GM19397 (cell line): ENCODE results near the gene NANOGP8.
A peak's percentile ranks its signal among the peaks of the same experiment; 100 is the strongest.
"Not testable (repeated sequence)": the region's sequence is repeated elsewhere in the genome, so short reads cannot be mapped to it uniquely, and the experiment has no call there.

Source experiments
- ATAC-seq: cut with Tn5 transposase; IDR thresholded peaks from one replicate; pipeline ENCODE4 v1.9.1; 2021; ENCODE audit warnings: mild to moderate bottlenecking, moderate library complexity; ENCODE audit not compliant: unreplicated experiment

NANOGP8 gene

DNA sequence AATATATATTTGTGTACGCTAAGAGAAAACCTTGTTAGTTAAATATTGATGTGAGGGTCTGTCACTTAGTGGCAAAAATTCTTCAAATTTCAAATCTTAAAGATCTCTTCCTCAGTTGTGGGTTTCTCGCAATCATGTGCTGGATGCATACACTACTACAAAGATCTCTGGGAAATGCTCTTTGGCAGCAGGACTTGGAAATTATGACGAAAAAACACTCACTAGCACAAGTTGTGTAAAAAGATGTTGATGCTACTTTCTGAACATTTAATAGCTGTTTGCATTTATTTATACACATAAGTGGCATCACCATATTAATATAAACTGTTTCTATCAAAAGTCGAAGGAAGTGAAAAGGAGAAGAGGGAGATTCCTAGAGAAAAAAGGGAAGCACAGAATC, 10.8 kb upstream of the NANOGP8 start:
- no peak for ATAC-seq

DNA sequence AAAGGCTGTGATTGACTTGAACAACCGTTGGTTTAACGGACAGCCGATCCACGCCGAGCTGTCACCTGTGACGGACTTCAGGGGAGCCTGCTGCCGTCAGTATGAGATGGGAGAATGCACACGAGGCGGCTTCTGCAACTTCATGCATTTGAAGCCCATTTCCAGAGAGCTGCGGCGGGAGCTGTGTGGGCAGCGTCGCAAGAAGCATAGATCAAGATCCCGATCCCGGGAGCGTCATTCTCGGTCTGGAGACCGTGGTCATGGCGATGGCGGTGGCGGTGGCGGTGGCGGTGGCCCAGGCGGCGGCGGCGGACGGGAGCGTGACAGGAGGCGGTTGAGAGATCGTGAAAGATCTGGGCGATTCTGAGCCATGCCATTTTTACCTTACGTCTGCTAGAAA, 7.8 kb upstream of the NANOGP8 start:
- ATAC-seq = no peak

DNA sequence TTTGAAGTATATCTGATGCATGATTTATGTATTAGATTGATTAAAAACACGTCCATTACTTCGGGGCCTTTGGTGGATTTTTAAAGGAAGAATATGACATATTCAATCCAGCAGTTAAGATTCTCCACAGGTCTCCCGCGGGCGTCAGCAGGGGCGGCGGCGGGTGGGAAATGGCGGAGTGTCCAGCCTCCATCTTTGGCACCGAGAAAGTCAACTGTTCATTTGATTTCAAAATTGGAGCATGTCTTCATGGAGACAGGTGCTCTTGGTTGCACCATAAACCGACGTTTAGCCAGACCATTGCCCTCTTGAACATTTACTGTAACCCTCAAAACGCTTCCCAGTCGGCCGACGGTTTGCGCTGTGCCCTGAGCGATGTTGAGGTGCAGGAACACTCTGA, 7.2 kb upstream of the NANOGP8 start:
- ATAC-seq = no peak

DNA sequence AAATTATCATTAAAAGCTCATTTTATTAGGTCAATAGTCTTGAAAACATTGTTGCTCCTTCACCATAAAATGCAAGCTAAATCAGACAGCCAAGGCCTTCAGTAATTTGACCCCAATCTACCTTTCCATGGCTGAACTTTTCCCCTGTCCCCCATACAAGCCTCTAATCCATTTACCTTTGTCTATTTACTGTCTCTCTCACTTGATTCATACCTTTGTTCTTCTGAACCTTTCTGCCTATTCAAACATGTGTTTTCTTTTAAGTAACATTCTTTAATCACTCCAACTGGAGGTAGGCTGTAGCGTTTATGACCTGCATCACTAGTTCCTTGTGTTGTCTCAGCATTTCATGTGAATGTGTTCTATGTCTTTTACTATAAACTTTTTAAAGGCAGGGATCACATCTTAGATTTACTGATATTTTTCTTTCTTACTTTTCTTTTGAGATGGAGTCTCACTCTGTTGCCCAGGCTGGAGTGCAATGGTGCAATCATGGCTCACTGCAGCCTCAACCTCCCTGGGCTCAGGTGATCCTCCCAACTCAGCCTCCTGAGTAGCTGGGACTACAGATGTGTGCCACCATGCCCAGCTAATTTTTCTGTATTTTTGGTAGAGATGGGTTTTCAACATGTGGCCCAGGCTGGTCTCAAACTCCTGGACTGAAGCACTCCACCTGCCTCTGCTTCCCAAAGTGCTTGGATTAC, 5.2 kb upstream of the NANOGP8 start:
- no peak for ATAC-seq

DNA sequence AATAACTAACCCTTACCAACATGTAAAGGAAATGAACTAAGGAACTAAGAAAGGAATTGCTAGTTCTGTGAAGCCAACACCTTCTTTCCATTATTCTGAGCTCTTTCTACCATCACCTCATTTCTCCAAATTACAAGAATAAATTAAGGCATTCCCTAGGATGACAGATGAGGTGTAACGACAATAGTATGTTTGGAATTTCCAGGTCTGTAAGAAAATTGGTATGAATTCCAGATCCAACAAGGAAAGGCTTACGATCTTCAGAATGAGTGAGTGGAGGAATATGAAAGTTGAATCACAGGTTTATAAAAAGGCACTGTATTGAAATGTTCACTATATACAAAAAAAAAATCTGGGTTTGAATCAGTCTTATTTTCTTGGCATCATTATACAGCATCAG, 4.5 kb upstream of the NANOGP8 start:
- no peak for ATAC-seq

DNA sequence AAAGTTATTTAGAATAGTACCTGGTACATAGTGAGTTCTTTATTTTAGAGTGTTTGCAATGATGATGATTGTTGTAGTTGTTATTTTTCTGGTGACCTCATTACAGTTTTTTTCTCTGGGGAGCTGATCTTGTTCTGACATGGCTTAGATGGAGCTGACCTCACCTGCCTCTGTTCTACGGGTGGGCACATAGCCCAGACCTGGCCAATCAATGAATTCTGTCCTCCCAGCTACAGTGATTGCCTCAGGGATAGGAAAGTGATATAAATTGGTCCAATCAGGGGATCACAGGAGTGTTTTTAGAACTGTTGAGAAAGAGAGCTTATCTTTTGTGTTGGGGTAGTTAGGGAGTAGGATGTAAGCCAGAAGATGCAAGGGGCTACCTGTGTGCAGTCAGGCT, 3.2 kb upstream of the NANOGP8 start:
- no peak for ATAC-seq

DNA sequence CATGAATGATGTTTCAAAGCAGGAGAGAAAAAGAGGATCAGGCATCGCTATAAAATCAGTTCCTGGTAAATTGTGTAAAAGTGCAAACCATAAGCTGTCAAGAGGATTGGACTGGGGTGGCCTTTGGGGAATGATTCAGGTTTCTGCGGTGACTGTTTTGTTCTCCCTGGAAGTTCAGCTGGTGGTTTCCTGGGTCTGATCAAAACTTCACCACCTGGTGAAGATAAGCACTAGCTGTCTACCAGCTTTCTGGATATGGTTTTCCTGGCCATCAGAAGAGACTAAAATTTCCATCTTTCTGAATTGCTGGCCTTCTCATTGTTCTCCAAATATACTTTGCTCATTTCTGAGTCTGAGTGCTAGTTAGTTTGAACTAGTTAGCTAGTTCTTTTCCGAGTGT, 2.7 kb upstream of the NANOGP8 start:
- ATAC-seq = no peak

DNA sequence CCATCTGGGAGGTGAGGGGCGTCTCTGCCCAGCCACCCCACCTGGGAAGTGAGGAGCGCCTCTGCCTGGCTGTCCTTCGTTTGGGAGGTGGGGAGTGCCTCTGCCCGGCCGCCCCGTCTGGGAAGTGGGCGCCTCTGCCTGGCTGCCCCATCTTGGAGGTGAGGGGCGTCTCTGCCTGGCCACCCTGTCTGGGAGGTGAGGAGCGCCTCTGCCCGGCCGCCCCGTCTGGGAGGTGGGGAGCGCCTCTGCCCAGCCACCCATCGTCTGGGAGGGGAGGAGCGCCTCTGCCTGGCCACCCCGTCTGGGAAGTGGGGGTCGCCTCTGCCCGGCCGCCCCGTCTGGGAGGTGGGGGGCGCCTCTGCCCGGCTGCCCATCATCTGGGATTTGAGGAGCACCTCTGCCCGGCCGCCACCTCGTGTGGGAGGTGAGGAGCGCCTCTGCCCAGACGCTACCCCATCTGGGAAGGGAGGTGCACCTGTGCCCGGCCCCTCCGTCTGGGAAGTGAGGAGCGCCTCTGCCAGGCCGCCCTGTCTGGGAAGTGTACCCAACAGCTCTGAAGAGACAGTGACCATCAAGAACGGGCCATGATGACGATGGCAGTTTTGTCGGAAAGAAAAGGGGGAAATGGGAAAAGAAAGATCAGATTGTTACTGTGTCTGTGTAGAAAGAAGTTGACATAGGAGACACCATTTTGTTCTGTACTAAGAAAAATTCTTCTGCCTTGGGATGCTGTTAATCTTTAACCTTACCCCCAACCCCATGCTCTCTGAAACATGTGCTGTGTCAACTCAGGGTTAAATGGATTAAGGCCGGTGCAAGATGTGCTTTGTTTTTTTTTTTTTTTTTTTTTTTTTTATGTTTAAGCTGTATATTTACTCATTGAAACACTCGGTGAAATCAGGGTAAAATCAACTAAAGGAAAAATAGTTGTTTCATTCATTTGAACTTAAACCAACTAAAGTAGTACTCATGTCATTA, 2.4 kb downstream of the NANOGP8 start:
- ATAC-seq = not testable (repeated sequence)

DNA sequence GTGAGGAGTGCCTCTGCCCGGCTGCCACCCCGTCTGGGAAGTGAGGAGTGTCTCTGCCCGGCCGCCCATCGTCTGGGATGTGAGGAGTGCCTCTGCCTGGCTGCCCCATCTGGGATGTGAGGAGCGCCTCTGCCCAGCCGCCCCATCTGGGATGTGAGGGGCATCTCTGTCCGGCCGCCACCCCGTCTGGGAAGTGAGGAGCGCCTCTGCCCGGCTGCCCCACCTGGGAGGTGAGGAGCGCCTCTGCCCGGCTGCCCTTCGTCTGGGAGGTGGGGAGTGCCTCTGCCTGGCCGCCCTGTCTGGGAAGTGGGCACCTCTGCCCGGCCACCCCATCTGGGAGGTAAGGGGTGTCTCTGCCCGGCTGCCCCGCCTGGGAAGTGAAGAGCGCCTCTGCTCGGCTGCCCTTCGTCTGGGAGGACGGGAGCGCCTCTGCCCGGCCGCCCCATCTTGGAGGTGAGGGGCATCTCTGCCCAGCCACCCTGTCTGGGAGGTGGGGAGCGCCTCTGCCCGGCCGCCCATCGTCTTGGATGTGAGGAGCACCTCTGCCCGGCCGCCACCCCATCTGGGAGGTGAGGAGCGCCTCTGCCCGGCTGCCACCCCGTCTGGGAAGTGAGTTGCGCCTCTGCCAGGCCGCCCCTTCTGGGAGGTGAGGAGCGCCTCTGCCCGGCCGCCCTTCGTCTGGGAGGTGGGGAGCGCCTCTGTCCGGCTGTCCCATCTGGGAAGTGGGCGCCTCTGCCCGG, 3.3 kb downstream of the NANOGP8 start:
- ATAC-seq = not testable (repeated sequence)

DNA sequence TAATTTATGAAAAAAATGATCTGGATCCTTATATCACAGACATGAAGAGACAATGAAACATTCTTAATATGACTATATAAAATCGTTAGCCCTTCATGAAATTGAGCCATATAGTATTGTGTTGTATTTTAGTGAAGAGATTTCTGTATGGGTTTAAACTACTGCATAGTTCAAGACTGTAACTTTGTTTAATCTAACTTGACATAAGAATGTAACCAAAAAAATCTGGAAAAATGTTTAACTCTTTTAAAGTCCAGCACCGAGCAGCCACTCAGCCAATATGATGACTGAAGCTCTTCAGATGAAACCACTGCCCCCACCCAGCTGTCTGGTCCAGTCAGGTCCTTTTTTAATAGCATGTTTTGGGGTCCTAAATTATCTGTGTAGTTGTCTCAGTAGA, 4.9 kb downstream of the NANOGP8 start:
- ATAC-seq = no peak

DNA sequence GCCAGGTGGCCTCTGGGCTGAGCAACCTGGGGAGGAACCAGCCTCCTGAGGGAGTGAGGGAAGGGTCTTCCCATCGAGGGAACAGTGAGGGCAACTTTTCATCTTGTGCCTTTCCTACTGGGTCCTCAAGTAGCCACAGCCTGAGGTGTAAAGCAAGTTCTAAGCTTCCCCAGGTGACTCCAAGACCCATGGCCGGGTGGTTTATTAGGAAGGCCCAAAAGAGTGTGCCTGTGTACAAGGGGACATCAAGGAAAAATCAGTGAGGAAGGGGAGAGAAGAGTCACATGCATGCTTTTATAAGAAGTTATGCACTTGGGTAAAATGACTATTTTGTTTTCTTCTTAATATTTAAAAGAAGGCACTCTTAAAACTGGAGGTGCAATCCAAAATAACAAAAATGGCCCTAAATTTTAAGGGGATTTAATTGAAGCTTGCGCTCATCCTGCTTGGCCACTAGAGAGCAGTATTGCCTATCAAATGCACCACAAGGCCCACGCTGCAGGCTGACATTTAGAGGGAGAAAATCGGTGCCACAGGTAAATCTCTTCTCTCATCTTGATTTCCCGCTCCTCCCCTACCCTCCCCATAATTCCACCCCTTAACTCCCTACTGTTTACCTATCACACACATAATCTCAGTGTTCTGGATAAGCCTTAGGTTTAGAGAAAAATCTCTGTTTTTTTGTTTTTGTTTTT, 6.7 kb downstream of the NANOGP8 start:
- ATAC-seq = peak; percentile 53

DNA sequence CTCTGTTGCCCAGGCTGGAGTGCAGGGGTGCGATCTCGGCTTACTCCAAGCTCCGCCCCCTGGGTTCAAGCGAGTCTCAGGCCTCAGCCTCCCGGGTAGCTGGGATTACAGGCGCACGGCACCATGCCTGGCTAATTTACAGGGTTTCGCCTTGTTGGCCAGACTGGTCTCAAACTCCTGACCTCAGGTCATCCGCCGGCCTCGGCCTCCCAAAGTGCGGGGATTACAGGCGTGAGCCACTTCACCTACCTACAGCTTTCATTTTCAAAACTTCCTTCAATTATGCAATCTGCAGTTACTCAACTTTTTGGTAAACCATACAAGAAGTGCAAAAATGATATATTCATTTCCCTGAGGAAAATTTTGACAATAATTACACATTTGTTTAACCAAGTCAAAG, 14.0 kb downstream of the NANOGP8 start:
- no peak for ATAC-seq

DNA sequence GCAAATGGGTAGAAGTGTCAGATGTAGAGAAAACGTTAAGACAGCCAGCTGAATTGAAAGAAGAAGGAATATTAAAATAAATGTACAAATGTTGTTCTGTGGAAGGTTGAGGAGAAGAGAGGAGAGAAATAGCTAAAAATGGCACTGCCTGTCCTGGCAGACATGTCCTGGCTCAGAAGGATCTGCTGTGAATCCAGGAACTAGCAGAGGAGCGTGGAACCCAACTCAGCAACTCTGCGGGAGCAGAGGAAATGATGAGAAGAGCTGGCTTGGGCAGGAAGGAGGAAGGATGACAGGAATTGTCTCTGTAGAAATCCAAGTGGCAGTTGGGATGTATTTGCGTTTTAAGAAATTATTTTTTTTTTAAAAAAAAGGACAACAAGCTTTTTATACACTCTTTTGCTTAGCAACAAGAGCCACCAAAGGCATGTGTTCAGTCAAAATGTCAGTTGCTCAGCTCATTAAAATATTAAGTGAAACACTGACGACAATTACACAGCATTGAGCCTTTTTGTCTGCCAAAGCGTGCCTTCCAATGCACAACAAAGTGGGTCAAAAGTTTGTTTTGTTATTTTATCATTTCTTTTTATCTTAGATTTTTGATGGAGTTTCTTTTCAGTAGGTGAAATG, 16.1 kb downstream of the NANOGP8 start:
- no peak for ATAC-seq

DNA sequence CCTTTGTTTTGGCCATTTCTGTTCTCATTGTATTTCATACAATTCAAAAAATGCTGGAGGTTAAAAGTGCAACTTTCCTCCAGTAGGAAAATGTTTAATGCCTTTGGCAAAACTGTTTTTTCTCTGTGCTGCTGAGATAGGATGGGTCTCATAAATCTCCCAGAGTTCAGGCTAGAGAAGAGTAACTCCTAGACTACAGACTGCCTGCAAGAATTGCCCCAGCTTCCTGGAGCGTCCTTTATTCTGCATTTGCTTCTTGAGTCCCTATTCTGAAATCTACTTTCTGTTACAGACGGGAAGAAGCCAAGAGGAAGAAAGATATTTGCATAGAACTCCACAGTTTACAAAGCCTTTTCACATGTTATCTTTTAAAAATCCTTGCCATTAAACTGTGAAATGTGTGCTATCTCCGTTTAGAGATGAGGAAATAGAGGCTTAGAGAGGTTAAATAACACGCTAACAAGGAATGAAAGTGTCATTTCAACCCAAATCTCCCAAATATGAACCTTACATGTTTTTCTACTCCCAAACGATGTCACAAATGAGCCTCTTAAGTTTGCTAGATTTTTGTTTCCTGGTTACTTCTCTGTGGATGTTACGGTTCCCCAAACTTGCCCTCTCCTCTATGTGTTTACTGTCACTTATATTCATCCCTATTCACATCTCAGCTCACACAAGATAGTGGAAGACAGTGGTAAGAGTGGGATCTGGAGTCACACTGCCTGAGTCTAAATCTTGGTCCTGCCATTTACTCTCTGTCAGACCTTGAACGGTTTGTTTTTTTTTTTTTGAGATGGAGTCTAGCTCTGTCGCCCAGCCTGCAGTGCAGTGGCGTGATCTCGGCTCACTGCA, 17.4 kb downstream of the NANOGP8 start:
- ATAC-seq = no peak

DNA sequence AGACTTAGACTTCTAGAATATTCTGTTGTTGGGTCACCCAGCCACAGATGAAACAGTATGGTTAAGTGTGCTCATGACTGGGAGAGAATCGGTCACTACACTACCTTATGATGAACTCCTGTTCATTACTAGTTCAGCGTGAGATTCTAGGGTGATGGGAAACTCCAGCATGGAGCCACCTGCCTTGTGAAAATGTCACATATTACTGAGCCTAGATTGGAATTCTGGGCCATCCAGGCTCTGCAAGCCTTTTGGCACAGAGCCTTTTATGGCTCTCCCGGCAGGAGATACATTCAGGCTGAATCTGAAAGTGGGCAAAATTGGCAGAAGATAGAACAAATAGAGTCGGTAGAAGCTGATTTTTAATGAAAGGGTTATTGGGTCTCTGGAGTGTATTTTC, 19.0 kb downstream of the NANOGP8 start:
- ATAC-seq = no peak

DNA sequence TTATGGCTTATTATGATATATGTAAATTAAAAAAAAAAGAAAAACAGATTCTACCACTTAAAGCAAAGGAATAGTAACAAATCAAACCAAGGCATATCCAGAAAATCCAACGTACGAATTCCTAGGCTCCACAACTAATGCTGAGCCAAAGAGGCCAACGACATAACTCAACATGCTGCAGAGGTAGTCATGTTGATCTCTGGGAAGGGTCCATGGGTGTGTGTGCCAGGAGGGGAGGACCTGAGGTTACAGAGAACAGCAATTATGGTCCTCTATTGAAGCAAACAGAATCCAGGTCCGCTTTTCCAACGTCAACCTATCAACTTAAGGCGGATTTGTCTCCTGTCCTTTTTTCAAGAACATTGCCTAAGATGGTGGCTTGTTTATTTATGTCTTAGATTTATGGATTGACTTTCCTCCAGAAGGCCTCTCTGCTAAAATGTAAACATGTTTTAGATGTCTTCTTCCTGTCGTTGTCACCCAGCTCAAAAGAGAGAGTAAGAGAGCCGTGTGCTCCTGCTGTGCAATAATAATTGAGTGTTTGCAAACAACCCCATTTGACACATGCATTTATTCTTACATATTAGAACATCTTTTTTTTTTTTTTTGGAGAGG, 20.4 kb downstream of the NANOGP8 start:
- no peak for ATAC-seq

DNA sequence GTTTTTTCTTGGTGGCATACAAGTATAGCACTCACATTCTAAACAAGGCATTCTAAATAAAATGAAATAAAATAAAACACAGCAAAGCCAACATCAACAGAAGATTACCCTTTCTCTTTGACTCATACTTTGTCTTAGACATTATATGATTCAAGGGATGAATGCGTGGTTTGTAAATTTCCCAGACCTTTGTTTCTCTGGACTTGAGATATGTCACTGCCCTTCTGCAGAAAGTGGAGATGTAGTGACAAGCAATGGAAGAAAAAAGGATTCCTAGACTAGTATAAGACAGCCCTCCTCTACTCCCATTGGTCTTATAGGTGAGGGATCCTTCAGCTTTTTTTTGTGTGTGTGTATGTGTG, 22.4 kb downstream of the NANOGP8 start:
- no peak for ATAC-seq

DNA sequence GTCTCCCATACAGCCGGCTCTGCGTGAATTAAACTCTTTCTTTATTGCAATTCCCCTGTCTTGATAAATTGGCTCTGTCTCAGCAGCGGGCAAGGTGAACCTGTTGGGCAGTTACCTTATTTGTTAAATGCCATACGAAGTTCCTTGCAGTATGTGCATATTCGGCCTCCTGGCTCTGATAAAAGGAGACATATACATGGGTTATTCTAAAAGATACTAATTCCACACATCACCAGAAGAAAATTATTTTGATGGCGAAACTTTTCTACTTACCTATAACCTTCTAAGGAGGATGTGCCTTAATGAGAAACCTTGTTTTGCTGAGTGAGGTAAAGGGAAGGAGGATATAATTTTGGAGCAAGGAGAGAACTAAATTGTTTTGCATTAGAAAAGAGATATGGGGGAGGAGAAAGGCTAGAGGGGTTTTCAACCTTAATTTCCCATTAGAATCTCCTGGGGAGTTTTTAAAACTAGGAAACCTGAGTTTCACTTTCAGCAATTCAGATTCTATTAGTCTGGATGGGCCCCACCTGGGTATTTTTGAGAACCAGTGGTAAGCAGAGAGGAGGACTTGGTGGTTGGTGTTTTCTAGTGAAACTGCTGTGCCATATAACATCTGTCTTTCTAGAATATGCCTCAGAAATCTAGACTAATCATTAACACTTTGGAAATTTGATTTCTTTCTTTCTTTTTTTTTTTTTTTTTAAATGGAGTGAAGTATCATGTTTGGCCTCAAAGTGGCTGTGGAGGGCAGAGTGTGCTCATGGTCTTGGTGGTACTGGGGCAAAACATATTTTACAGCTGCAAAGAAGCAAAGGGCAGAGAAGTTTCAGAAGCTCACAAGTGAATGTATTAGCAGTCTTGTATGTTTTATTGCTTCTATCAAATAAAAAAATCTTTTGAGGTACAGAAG, 23.0 kb downstream of the NANOGP8 start:
- ATAC-seq = peak; percentile 50
